HG03520 (cell line): ENCODE results near the gene SBF2.
"Not testable (repeated sequence)": the region's sequence is repeated elsewhere in the genome, so short reads cannot be mapped to it uniquely, and the experiment has no call there.

ENCODE experiments used
- ATAC-seq: cut with Tn5 transposase; IDR thresholded peaks from one replicate; pipeline ENCODE4 v1.9.1; 2021; ENCODE audit warnings: mild to moderate bottlenecking, moderate library complexity; ENCODE audit not compliant: unreplicated experiment

The SBF2 gene

GRCh38 chr11:9758637-9759518, 535.1 kb downstream of the SBF2 start:
- peak; percentile 12 for ATAC-seq

GRCh38 chr11:9757809-9758636, 536.0 kb downstream of the SBF2 start:
- peak; percentile 45 for ATAC-seq

GRCh38 chr11:9756878-9757277, 537.1 kb downstream of the SBF2 start:
- ATAC-seq = no peak

GRCh38 chr11:9756461-9756860, 537.6 kb downstream of the SBF2 start:
- no peak for ATAC-seq

GRCh38 chr11:9755561-9756185, 538.3 kb downstream of the SBF2 start:
- no peak for ATAC-seq

- ATAC-seq = no peak
Observed at GRCh38 chr11:9754010-9754471, 540.0 kb downstream of the SBF2 start.

GRCh38 chr11:9753021-9753420, 541.0 kb downstream of the SBF2 start:
- ATAC-seq = no peak

- ATAC-seq = no peak
Observed at GRCh38 chr11:9752091-9752490, 541.9 kb downstream of the SBF2 start.

GRCh38 chr11:9750551-9750950, 543.5 kb downstream of the SBF2 start:
- no peak for ATAC-seq

- ATAC-seq = peak; percentile 41
Observed at GRCh38 chr11:9748361-9748970, 545.6 kb downstream of the SBF2 start.

GRCh38 chr11:9747828-9748227, 546.2 kb downstream of the SBF2 start:
- no peak for ATAC-seq

GRCh38 chr11:9747229-9747628, 546.8 kb downstream of the SBF2 start:
- ATAC-seq = no peak

GRCh38 chr11:9745411-9746211, 548.4 kb downstream of the SBF2 start:
- no peak for ATAC-seq

- not testable (repeated sequence) for ATAC-seq
Observed at GRCh38 chr11:9743512-9743911, 550.5 kb downstream of the SBF2 start.

GRCh38 chr11:9741260-9741659, 552.8 kb downstream of the SBF2 start:
- no peak for ATAC-seq

- ATAC-seq = no peak
Observed at GRCh38 chr11:9740202-9740883, 553.7 kb downstream of the SBF2 start.

GRCh38 chr11:9739123-9739900, 554.7 kb downstream of the SBF2 start:
- ATAC-seq = peak; percentile 40

- no peak for ATAC-seq
Observed at GRCh38 chr11:9738707-9739106, 555.3 kb downstream of the SBF2 start.

GRCh38 chr11:9738116-9738515, 555.9 kb downstream of the SBF2 start:
- ATAC-seq = no peak
